Ascending aorta (tissue), 2 donors: ENCODE data around the gene ZNF680. TPM values are rescaled to one million over a fixed set of nuclear protein-coding genes. Genes with fewer than 3 reads are reported as not detected.

ENCODE experiments used
- DNase-seq, 2 donors: peaks; one replicate each; pipeline ENCODE4 v3.0.0-alpha.2; 2019; ENCODE audit warnings: low spot score in 2 of 2
- H3K27ac ChIP-seq, 2 donors: fragments of 200-600 bp; sonication (generic); one replicate each; pipeline ENCODE4 v1.5.1; 2016 to 2017; ENCODE audit warnings: mild to moderate bottlenecking in 1 of 2
- H3K27me3 ChIP-seq: fragments of 200-600 bp; sonication (generic); one replicate; pipeline ENCODE4 v1.5.1; 2017
- H3K36me3 ChIP-seq, 2 donors: fragments of 200-600 bp; sonication (generic); one replicate each; pipeline ENCODE4 v1.5.1; 2016
- H3K4me1 ChIP-seq, 2 donors: fragments of 200-600 bp; sonication (generic); one replicate each; pipeline ENCODE4 v1.5.1; 2016 to 2017; ENCODE audit warnings: mild to moderate bottlenecking in 1 of 2
- H3K4me3 ChIP-seq, 2 donors: fragments of 200-600 bp; sonication (generic); one replicate each; pipeline ENCODE4 v1.5.1; 2016 to 2017; ENCODE audit warnings: mild to moderate bottlenecking in 1 of 2
- H3K9me3 ChIP-seq, 2 donors: fragments of 200-600 bp; sonication (generic); one replicate each; pipeline ENCODE4 v1.5.1; 2016
- intact Hi-C: fragments of 100-400 bp; cut with DNase I; formaldehyde crosslinking; loops from one replicate; pipeline ENCODE4 v1.15.1; 2023
- total RNA-seq: library from RNA; depleted of rRNA; stranded (reverse); fragments of >200 nt; gene quantifications from one replicate; pipeline ENCODE4 v1.1.0, GENCODE V29; 2016
- TF ChIP-seq, protein P1 (sequence below), 3 experiments: fragments of 200-600 bp in 2 of 3; fragments of 450-650 bp in 1 of 3; sonication (generic) in 2 of 3; IDR thresholded peaks; one replicate each; pipeline ENCODE4 v1.5.1; 2016 to 2019; ENCODE audit warnings: antibody characterized with exemption in 3 of 3, mild to moderate bottlenecking in 1 of 3, moderate library complexity in 1 of 3

ZNF680 gene
- total RNA-seq: 11.0 TPM

DNA sequence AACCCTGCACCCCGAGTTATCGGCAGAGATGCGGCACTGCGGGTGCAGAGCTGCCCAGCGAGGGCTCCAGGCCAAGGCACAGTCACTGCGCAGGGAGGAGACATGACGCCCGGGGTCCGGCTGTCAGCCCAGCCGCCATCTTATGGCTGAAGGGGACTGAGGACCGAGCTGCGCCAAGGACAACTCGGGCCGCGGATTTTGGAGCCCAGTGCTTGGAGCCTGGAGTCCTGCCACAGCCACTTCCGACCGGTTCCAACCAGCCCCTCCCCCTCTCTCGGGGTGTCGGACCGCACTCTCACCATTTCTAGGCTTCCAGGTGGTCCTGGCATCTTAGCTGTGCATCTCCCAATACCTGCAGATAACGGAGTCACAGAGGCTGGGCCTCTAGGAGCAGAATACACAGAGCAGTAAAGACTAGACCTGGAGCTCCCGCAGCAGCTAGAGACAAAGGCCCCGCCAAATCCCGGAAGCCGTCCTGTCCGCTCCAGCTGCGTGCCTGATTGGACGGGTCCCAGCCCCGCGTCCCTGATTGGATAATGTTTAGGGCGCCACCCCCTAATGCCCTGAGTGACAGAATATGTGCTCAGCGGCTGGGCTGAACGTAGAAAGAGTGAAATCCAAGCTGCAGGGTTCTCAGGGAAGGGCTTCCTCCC, at the start of gene ZNF680:
ZNF680 (minus strand) TSS at position 446 of the 653 bp plus-strand sequence; CDS start at position 329, 117 bp downstream.
- Histone ChIP-seq H3K27me3 (no peaks in the 10 kb centered on the region), H3K9me3 (no peaks in the 10 kb centered on the region), H3K36me3 (no peaks in the 10 kb centered on the region), H3K27ac (peak within 1 kb of the TSS; percentile 79 to 89), H3K4me3 (peak within 1 kb of the TSS; percentile 67 to 80), H3K4me1 (peaks cover 2 to 26% of the 10 kb centered on the region in 2 donors)
- TF ChIP-seq, protein P1, sequence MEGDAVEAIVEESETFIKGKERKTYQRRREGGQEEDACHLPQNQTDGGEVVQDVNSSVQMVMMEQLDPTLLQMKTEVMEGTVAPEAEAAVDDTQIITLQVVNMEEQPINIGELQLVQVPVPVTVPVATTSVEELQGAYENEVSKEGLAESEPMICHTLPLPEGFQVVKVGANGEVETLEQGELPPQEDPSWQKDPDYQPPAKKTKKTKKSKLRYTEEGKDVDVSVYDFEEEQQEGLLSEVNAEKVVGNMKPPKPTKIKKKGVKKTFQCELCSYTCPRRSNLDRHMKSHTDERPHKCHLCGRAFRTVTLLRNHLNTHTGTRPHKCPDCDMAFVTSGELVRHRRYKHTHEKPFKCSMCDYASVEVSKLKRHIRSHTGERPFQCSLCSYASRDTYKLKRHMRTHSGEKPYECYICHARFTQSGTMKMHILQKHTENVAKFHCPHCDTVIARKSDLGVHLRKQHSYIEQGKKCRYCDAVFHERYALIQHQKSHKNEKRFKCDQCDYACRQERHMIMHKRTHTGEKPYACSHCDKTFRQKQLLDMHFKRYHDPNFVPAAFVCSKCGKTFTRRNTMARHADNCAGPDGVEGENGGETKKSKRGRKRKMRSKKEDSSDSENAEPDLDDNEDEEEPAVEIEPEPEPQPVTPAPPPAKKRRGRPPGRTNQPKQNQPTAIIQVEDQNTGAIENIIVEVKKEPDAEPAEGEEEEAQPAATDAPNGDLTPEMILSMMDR (IDR thresholded peaks at IDR 0.05): no peak
- intact Hi-C loops: loop anchor here (2.0 to 10.0 kb wide), 7 partner anchors 22 to 810 kb away; partner anchors contain the start of genes ZNF107, ZNF273, ZNF736 and ZNF92
- peak; percentile 91 to 99 for DNase-seq

DNA sequence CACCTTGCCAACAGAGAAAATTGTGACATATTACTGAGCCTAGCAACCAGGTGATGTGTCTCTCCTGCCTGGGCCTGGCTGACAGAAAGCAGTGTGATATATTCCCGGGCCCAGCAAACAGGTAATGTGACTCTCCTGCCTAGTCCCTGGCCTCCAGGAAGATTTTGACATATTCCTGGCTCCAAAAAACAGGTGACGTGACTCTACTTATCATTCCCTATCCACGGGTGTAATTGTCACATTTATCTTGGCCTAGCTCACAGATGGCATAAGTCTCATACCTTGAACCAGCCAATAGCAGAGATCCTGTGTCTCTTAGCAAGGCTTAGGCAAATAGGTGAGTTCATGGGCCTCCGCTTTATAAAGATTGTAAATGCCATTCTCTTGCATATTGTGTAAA, 49.6 kb upstream of the ZNF680 start:
- Histone ChIP-seq H3K27me3 (no peaks in the 10 kb centered on the region), H3K27ac (no peak overlapping the region), H3K4me3 (no peak overlapping the region), H3K36me3 (no peaks in the 10 kb centered on the region), H3K4me1 (no peaks in the 10 kb centered on the region), H3K9me3 (no peaks in the 10 kb centered on the region)
- TF ChIP-seq, protein P1 (IDR thresholded peaks at IDR 0.05): no peak
- intact Hi-C loops: no loop called here
- no peak for DNase-seq

DNA sequence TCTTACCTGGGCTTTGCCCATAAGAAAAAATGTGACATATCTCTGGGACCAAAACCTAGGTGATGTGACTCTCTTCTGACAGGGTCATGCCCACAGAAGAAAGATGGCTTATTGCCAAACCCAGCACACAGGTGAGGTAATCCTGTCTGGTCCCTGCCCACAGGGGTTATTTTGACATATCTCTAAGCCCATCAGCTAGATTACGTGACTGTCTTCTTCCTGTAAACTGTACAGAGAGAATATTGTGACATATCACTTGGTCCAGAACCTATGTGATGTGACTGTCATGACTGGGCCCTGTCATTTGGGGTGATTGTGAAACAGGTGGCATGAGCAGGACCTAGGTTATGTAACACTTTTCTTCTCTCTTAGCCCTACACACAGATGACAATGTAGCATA, 48.8 kb upstream of the ZNF680 start:
- Histone ChIP-seq H3K4me1 (no peaks in the 10 kb centered on the region), H3K4me3 (no peak overlapping the region), H3K27ac (no peak overlapping the region), H3K36me3 (no peaks in the 10 kb centered on the region), H3K9me3 (no peaks in the 10 kb centered on the region), H3K27me3 (no peaks in the 10 kb centered on the region)
- intact Hi-C loops: no loop called here
- no peak for DNase-seq
- TF ChIP-seq, protein P1 (IDR thresholded peaks at IDR 0.05): no peak

DNA sequence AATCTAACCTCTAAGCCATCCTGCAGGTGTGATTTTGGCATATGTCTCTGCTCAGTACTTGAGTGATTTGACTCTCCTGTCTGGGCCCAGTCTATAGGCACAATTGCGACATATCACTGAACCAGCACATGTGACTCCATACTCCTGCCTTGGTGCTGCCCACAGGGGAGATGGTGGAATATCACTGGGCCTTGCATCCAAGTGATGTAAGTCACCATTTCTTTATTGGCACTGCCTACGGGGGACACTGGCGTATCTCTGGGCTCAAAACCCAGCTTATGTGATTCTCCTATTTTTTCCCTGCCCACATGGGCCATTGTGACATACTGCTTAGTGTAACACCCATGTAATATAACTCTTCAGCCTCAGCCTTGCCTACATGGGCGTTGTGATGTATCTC, 48.1 kb upstream of the ZNF680 start:
- no peaks in the 10 kb centered on the region for H3K4me1 ChIP-seq
- TF ChIP-seq, protein P1 (IDR thresholded peaks at IDR 0.05): no peak
- H3K27me3 ChIP-seq: no peaks in the 10 kb centered on the region
- no peaks in the 10 kb centered on the region for H3K9me3 ChIP-seq
- intact Hi-C loops: no loop called here
- no peak overlapping the region for H3K4me3 ChIP-seq
- no peaks in the 10 kb centered on the region for H3K36me3 ChIP-seq
- H3K27ac ChIP-seq: no peak overlapping the region
- DNase-seq: no peak

DNA sequence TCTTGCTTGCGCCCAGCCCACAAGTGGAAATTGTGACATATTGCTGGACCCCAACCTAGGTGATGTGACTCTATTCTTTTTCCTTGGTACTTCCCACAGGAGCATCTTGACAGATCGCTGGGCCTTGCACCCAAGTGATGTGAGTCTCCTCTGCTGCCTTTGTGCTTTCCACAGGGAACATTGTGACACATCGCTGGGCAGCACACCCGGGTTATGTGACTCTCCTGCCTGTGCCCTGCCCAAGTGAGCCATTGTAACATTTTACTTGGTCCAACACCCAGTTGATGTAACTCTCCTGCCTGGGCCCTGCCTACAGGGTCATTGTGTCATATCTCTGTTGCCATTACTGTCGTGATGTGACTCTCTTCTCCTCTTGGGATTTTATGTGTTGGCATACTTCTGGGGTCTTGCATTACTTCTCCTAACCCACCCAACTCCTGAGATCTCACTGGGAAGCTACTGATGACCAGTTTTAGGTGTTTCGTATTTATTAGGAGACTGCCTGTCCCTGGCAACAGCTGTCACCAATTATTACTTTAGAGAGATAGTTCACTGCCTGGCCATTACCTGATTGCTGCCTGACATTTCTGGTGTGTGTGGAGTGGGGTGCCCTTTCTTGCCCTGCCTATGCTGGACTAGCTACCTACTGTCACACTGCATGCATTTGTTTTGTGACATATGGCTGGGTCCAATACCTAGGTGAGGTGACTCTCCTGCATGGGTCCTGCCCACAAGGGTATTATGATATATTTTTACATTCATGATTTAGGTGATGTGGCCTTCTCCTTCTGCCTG, 45.4 kb upstream of the ZNF680 start:
- no peak overlapping the region for H3K4me3 ChIP-seq
- no peak overlapping the region for H3K27ac ChIP-seq
- H3K4me1 ChIP-seq: no peaks in the 10 kb centered on the region
- intact Hi-C loops: no loop called here
- no peaks in the 10 kb centered on the region for H3K9me3 ChIP-seq
- TF ChIP-seq, protein P1 (IDR thresholded peaks at IDR 0.05): no peak
- no peak for DNase-seq
- H3K27me3 ChIP-seq: no peaks in the 10 kb centered on the region
- no peaks in the 10 kb centered on the region for H3K36me3 ChIP-seq
